SK-N-DZ (cell line): ENCODE measurements around the gene COTL1.

ENCODE experiments used
- DNase-seq: peaks from one replicate; pipeline ENCODE4 v3.0.0-alpha.2; 2015; ENCODE audit warnings: low spot score

Gene COTL1

DNA sequence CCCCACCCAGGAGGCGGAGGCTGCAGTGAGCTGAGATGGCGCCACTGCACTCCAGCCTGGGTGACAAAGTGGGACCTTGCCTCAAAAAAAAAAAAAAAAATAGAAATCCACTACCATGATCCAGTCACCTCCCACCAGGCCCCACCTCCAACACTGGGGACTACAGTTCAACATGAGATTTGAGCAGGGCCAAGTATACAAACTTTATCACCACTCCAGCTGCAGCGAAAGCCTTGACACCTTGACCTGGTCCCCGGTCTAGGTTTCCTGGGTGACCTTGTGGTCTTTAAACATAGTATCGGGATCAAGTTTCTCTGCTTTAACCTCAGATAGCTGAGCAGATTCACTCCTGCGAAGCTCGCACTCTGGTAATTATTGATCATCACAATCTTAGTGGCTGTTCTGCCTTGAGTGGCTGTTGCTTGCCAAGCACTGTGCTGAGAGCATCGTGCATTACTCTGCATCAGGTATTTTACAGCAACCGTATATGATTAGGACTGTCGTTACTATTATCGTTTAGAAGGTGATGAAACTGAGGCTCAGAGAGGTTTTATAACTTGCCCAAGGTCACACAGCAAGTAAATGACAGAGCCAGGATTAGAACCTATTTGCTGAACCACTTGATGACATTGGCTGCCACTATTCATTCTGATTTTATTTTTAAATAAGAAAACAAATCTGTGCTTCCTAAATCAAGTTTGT is 63.1 kb downstream of the COTL1 start:
- DNase-seq, result no peak

DNA sequence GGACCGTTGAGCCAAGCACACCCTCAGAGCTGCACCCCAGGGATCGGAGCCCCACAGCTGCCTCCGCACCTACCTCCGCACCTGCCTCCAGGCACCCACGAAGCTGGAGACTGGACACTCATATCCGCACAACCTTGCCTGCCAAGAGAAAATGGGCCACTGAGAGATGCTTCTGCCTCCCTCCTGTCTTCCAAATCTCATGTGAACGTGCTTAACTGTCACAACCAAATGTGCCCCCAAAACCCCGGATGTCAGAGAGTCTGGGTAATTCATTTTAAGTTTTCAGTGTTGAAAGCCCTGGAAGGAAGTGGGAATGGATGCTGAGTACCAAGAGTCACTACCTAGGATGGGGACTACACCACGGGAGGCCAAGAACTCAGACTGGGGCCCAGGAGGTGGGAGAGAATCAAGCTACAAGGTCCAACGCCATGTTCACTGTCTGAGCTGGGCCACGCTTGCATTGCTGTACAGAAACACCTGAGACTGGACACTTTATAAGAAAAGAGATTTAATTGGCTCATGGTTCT is 63.9 kb downstream of the COTL1 start:
- DNase-seq, result no peak

DNA sequence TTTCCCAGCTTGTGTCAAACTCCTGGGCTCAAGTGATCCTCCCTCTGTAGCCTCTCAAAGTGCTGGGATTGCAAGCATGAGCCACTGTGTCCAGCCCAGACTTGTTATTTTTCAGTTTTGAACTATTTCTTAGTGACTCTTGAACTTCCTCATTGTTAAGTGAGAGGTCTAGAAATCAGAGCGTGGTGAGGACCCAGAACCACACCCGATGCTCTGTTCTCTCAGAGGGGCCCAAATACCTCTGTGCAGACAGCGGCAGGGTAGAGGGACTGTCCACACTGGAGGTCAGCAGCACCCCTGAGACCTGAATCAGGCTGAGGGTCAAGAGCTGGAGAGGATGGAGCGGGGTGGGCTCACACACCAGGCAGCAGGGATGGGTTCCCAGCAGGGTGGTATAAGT is 65.7 kb downstream of the COTL1 start:
- no peak for DNase-seq

DNA sequence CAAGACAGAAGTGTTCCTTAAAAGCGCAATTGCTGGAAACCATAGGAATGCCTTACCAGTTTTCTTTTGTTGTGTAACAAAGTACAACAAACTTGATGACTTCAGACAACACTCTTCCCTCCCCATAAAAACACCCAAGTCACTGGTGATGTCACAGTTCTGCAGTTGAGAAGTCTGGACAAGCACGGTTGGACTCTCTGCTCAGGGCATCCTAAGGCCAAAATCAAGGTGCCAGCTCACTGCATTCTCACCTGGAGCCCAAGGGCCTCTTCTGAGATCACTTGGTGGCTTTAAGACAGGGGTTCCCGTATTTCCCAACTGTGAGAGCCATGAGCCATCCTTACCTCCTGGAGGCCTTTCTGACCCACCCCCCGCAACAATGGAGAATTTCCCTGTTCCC is 67.8 kb downstream of the COTL1 start:
- no peak for DNase-seq

DNA sequence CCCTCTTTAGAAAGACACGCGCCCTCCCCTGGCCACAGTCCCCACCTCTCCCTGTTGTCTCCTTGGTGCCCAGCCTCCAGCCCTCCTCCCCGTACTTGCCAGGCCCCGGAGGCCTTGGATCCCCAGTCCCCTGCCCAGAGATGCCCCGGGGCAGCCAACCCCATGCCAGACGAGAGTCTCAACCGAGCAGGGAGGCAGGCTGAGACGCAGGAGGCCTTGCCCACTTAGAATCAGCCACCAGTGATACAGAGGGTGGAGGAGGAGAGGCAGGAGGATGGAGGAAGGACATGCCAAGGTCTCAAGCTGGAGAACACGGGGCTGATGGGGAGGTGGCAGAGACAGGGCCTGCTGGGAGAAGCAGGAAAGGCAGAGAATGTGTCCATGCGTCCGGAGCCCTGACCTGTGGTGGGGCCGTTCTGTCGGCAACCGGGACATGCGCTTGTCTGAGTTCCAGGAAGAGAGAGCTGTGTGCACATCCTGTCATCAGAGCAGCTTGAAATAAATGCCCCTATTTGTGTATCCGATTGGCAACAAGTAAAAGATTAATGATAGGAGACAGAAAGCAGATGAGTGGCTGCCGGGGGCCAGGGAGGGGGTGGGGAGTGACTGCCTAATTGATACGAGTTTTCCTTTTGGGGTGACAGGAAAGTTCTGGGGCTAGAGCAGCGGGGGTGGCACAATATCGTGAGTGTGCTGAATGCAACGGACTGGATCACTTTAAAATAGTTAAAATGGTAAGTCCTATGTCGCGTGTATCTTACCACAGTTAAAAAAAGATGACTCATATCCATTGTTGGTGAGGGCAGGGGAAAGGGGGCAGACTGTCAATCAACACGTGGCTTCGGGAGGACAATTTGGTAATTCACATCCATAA is 68.7 kb downstream of the COTL1 start:
- DNase-seq, result no peak

DNA sequence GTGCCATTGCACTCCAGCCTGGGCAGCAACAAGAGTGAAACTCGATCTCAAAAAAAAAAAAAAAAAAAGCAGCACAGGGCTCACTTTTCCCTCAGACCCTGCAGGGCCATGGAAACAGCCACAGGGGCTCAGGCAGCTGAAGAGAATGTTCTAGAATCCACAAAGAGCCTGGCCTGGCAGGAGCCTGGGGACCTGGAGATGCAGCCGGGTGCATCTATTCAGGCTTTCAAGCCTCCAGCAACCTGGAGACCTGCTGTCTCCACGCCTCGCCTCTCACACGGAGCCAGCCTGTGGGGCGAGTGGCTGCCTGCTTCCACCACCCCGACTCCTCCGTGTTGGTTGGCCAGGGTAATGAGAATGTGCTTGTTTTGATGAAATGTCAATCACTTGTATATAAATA is 69.4 kb downstream of the COTL1 start:
- DNase-seq, result no peak

DNA sequence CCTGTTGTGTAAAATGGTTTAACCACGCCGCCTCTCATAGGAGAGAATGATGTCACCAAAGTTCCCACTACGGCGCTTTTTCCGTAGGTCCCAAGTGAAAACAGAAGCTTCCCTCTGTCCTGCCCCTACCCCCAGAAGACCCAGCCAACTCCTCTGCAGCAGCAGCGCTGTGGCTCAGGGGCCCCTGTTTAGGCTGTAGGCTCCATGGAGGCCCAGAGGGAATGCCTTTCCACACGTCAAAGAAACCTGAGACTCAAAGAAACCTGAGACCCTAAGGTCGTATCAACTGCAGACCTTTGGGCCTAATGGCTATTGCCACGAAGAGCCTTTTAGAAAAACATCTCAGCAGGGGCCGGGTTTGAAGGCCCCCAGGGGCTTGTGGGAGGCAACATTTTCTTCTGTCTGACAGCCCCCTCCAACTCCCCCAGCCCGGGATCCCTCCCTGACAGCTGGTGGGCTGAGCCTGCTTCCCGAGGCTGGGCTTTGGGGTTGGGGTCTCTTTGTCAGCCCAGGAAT is 70.3 kb downstream of the COTL1 start:
- DNase-seq, result peak; percentile 61

DNA sequence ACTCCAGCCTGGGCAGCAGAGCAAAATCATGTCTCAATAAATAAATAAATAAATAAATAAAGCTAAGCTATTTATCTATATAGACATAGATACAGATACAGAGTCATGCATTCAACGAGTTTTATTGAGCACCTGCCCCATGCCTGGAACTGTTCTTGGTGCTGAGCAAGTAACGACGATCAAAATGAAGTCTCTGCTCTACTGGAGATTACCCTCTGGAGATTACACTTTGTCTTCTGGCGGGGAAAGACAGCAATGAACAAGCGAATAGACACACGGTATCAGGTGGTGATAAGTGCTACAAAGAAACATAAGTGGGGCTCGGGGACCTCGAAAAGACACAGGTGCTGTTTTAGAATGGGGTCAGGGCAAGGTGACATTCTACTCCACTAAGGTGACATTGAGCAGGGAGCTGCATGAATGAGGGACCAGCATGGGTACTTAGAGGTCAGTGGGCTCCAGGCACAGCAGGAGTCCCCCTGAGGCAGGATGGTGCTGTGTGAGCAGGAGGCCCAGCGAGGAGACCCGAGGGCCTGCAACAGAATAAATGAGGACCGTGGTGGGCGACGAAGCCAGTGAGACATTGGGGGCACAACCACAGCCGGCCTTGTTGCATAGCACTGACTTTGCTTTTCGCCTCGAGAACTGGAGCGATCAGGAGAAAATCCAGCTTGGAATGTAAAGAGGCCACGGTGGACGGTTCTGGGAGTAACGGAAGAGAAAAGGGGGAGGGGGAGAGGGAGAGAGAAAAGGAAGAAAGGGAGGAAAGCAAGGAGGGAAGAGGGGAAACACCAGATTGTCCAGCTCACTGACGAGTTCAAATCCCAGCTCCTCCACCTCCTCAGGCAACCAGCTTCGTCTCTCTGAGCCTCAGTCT is 71.0 kb downstream of the COTL1 start:
- DNase-seq, result no peak

DNA sequence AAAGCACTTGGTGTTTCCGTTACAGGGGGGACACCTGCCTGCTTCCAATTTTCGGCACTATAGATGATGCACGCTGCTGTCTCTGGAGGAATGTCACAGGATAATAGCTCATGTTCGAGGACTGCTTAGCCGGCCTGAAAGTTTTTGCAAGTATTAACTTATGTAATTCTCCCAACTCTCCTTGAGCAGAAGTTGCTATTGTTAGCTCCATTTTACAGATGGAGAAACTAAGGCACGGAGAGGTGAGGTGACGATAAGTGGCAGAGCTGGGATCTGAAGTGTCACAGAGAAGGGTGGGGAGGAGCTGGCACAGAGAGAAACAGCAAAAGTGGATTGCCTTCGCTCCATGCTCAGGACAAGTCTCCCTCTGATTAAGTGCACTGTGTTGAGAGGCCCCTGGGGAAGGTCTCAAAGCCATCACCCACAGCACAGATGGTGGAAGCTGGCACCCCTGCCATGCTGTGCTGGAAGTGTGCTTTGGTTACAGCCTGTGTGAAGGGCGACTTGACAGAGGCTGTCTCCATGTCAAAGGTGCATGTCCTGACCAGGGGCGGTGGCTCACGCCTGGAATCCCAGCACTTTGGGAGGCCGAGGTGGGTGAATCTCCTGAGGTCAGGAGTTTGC is 72.7 kb downstream of the COTL1 start:
- no peak for DNase-seq

DNA sequence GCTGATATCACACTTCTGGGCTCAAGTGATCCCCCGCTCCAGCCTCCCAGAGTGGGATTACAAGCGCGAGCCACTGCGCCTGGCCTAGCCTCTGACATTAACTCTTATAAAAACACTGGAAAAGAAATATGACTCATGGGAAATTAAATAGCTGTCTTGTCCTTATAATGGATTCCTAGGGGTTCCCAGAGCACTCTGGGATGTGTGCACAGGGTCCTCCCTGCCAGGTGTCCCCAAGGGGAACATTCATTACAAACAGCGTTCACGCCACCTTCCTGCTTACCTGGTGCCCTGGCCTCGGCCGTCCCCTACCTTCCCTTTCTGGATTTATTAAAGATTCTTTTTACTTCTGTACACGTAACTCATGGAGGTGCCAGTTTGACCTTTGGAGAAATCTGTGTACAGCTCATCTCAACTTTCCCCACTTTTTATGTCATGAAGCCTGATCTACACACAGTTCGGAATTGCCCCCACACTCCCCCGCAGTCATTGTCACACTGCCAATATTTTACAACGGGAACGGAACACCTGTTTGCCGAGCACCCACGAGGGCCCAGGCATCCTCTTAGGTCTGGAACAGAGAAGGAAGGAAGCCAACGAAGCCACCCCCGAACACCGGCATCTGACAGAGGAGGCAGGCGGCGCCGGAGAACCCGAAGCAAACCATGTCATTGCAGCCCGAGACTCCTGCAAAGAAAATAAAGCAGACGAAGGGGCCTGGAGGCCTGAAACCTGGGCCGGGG is 73.7 kb downstream of the COTL1 start:
- DNase-seq, result no peak

DNA sequence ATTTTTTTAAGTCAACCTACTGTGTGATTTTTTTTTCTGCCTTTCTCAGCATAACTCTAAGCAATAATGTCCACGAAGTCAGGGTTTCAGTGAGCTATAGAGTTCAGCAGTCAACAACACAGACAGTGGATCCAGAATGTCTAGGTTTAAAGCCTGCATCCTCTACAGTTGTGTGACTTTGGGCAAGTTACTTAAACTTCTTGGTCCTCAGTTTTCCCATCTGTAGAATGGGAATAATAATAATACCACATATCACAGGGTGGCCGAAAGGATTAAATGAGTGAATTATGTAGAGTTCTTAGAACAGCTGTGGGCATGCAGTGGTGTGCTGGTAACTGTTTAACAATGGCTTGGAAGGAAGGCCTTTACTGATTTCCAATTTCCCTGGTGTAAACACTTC is 74.6 kb downstream of the COTL1 start:
- no peak for DNase-seq

DNA sequence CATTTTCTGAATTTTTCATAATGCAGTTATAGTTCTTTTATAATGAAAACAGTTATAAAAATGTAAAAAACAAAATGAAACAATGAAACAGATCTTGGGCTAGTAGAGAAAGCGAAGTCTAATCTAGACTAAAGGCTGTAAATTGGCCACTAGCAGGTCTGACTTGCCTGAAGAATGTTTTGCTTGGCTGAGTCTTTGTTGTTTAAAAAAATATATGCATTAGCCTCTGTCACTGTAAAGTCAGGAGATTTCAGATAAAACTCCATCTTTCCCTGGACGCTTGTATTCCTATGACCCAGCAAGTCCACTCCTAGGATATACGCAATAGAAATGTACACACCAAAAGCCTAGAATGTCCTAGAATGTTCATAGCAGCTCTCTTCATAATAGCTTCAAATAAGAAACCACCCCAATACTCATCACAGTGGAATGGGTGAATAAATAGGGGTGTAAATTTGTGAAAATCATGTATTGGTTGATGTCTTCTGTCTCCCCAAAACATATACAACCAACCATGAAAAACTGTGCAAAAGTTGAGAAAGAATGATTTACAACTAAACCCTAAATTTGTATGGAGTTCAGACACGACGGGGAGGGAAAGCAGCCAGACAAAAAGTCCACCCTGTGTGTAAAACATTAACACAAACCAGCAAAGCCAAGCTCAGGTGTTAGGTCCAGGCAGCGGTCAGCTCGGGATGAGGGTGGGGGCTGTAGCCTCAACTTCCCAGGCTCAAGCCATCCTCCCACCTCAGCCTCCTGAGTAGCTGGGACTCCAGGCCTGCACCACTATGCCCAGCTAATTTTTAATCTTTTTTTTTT is 75.7 kb downstream of the COTL1 start:
- no peak for DNase-seq

DNA sequence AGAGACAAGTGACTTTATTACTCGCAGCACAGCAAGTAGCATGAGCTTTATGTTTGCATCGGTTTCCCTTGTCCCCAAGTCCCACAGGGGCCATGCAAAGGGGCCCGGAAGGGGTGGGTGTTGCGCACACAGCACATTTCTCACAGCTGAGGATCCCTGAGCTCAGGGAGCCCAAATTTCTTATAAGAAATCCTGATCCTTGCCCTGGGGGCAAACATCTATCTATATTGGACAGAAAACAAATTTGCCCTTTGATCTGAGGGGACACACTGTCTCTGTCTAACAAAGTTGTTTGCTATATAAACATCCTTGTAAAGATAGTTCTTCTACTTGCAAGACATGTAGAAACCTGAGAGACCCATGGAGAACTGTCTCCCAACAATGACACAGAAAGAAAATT is 77.7 kb downstream of the COTL1 start:
- no peak for DNase-seq

DNA sequence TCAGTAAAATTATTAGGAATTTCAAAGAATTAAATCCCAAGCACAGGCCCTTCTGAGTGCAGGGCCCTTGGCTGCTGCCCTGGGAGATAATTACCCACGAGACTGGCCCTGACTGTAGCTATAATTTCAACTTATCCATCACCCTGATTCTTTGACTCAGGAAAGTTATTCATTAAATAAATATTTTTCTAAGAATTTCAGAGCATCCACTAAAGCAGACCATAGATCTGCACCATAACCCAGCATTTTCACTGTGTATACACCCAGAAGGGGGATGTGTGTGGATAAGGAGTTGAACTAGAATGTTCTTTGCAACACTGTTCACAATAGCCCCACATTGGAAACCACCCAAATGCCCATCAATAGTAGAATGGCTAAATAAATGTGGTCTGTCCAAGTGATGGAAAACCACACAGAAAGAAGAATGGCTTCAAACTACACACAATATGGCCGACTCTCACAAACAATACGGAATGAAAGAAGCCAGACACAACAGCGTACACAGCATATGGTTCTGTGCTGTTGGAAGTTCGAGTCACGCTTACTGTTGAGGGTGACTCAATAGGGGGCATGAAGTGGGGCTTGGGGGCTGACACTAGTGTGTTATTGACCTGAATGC is 79.5 kb downstream of the COTL1 start:
- DNase-seq, result no peak

DNA sequence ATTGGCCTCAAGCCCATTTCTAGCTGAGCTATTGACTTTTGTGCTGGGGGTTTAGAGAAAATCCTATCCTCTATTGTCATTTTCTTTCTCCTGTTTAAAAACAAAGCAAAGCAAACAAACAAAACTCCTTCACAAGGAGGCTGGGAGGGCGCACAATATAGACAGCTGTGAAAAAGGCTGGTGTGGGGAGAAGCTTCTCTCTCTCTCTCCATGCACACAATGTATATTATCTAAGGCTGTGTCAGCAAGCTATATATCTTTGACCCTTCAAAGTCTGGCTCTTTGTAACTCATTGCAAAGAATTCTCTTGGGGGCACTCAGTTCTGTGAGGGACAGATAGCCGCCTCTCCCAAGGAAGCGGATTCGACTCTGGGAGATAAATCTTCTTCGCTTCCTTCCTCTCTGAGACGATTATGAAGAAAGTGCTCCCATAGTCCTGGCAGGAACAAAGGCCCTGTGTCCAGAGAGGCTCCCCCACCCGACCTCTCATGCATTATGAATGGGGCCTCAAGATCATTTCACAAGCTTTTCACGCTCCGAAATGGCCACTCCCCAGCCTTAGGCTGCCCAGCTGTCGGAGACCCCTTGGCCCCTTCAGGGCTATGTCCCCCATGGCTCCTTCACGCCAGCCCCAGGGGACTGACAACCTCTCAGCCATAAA is 80.3 kb downstream of the COTL1 start:
- no peak for DNase-seq

DNA sequence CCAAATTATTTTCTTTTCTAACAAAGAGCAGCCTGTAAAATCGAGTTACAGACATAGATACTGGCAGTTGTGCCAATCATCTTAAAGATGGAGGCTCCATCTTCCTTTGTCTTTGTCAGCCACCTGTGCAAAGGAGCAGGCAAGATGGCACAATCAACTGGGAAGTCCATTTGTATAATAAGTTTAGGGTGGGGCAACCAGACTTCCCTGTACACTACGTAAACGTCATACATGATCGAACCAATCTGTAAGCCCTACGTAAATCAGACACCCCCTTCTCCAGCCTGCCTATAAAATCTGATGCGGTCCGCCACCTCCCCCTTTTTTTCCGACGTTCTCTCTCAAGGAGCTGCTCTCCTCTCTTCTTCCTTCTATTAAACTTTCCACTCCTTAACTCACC is 82.0 kb downstream of the COTL1 start:
- DNase-seq, result no peak

DNA sequence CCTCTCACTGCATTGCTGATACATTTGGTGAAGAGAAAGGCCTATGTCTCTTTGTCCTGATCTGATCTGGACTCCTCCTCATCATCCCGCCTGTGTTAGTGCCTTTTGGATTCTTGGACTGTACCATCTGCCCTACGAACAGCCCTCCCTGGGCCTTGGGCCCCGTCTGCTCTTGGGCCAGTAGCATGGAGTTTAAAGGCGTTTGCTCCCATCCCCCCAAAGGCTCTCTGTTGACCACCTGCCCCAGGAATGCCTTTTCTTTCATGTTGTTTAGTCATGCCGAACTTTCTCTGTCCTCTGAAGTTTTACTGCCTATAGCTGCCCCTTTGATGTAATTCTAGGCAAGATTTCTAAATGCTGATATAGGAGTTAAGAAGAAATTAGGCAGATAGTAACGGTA is 82.5 kb downstream of the COTL1 start:
- no peak for DNase-seq

DNA sequence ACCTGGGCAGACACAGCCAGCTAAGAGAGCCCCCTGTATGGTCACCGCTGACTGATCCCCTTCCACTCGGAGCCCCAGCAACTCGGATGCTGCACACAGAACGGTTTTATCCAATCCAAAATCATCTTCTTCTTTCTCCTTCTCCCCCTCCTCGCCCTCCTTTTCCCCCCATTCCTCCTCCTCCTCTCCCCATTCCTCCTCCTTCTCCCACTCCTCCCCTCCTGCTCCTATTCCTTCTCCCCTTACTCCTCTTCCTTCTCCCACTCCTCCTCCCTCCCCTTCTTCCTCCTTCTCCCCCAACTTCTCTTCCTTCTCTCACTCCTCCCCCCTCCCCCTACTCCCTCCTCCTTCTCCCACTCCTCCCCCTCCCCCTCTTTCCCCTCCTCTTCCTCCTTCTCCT is 83.1 kb downstream of the COTL1 start:
- DNase-seq, result no peak
